HG03095 (cell line): ENCODE results near the gene RS1.

Experiments
- ATAC-seq: cut with Tn5 transposase; IDR thresholded peaks from one replicate; pipeline ENCODE4 v1.9.1; 2021; ENCODE audit warnings: moderate library complexity; ENCODE audit not compliant: unreplicated experiment

RS1 gene

GRCh38 chrX:18613930-18614639, 57.8 kb downstream of the RS1 start:
- no peak for ATAC-seq

- no peak for ATAC-seq
Observed at GRCh38 chrX:18607966-18608365, 63.9 kb downstream of the RS1 start.

- no peak for ATAC-seq
Observed at GRCh38 chrX:18598413-18598812, 73.5 kb downstream of the RS1 start.

GRCh38 chrX:18596096-18596495, 75.8 kb downstream of the RS1 start:
- ATAC-seq, result no peak

- ATAC-seq, result no peak
Observed at GRCh38 chrX:18594079-18594478, 77.8 kb downstream of the RS1 start.

- no peak for ATAC-seq
Observed at GRCh38 chrX:18591834-18592233, 80.1 kb downstream of the RS1 start.
